Hematopoietic multipotent progenitor cell treated with erythropoietin and hydrocortisone succinate and interleukin-3 and kit ligand, for 17 days (in vitro differentiated cells): ENCODE data around the gene TRAPPC2.

Source experiments
- DNase-seq: peaks from one replicate; pipeline ENCODE4 v3.0.0-alpha.2; 2015; ENCODE audit warnings: low spot score

TRAPPC2 gene

GRCh38 chrX:13669246-13669737 lies 65.1 kb downstream of the TRAPPC2 start:
- DNase-seq: peak; percentile 80

- DNase-seq: no peak
Observed at GRCh38 chrX:13667919-13668318, 66.5 kb downstream of the TRAPPC2 start.

- DNase-seq: no peak
Observed at GRCh38 chrX:13666836-13667235, 67.6 kb downstream of the TRAPPC2 start.

- DNase-seq: no peak
Observed at GRCh38 chrX:13664020-13664419, 70.4 kb downstream of the TRAPPC2 start.

GRCh38 chrX:13662355-13662791 lies 72.0 kb downstream of the TRAPPC2 start:
- no peak for DNase-seq
